ENCODE results near the gene SETDB1.

SETDB1 gene

GRCh38 chr1:150944856-150945255 is 18.7 kb downstream of the SETDB1 start:
- no peak for DNase-seq

- no peak for DNase-seq
Measured at GRCh38 chr1:150954708-150955107, 28.5 kb downstream of the SETDB1 start.

- DNase-seq: no peak
Measured at GRCh38 chr1:150955280-150955679, 29.1 kb downstream of the SETDB1 start.

GRCh38 chr1:150957666-150958065 is 31.5 kb downstream of the SETDB1 start:
- no peak for DNase-seq

- DNase-seq: no peak
Measured at GRCh38 chr1:150960646-150961045, 34.5 kb downstream of the SETDB1 start.

GRCh38 chr1:150961756-150962155 is 35.6 kb downstream of the SETDB1 start:
- DNase-seq: no peak

- DNase-seq: no peak
Measured at GRCh38 chr1:150963321-150964163, 37.4 kb downstream of the SETDB1 start.

- DNase-seq: no peak
Measured at GRCh38 chr1:150964164-150964489, 38.0 kb downstream of the SETDB1 start.

- no peak for DNase-seq
Measured at GRCh38 chr1:150965605-150966004, 39.4 kb downstream of the SETDB1 start.

GRCh38 chr1:150966011-150966410 is 39.8 kb downstream of the SETDB1 start:
- no peak for DNase-seq

GRCh38 chr1:150967936-150968335 is 41.8 kb downstream of the SETDB1 start:
- DNase-seq: no peak

- DNase-seq: no peak
Measured at GRCh38 chr1:150968491-150968890, 42.3 kb downstream of the SETDB1 start.

- DNase-seq: no peak
Measured at GRCh38 chr1:150969626-150970025, 43.5 kb downstream of the SETDB1 start.

GRCh38 chr1:150970808-150971582 is 44.8 kb downstream of the SETDB1 start:
- no peak for DNase-seq

GRCh38 chr1:150971583-150972416 is 45.6 kb downstream of the SETDB1 start:
- DNase-seq: no peak

- DNase-seq: no peak
Measured at GRCh38 chr1:150972417-150972940, 46.3 kb downstream of the SETDB1 start.

- no peak for DNase-seq
Measured at GRCh38 chr1:150973258-150973835, 47.2 kb downstream of the SETDB1 start.

GRCh38 chr1:150973836-150974579 is 47.8 kb downstream of the SETDB1 start:
- DNase-seq: no peak

- peak; percentile 50 for DNase-seq
Measured at GRCh38 chr1:150974580-150975478, 48.7 kb downstream of the SETDB1 start, which contains the start of gene CERS2. Gene CERS2, minus strand, starts transcription at chr1:150974835. Its CDS starts 5,745 bp downstream, at chr1:150969090.

- no peak for DNase-seq
Measured at GRCh38 chr1:150976401-150976821, 50.2 kb downstream of the SETDB1 start.
